GM11168 (cell line): ENCODE measurements around the gene ZNF28.
"Not testable (repeated sequence)": the region's sequence is repeated elsewhere in the genome, so short reads cannot be mapped to it uniquely, and the experiment has no call there.

Experiments
- in situ Hi-C: fragments of 300-500 bp; cut with MboI; formaldehyde crosslinking; loops from one replicate; pipeline ENCODE4 v1.12.0; 2022; ENCODE audit warnings: low sequenced_read_pairs; ENCODE audit not compliant: unreplicated experiment

The ZNF28 gene

DNA sequence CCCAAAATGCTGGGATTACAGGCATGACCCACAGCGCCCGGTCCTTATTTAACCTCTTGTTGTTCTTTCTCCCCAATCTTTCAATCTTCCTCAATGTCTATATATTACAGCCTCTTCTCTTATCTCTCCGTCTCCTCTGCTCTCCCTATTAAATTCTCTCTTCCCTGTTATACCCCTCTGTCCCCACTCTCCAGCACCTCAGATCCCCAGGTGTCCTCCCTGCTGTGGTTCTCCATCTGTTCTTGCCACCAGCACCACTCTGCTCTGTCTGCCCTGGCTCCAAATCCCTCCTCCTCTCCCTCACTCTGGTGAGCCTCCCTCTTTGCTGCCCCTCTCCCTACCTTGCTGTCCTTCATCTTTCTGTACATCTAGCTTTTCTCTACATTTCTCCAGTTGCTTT lies 35.9 kb downstream of the ZNF28 start:
- in situ Hi-C loops, result no loop called here

DNA sequence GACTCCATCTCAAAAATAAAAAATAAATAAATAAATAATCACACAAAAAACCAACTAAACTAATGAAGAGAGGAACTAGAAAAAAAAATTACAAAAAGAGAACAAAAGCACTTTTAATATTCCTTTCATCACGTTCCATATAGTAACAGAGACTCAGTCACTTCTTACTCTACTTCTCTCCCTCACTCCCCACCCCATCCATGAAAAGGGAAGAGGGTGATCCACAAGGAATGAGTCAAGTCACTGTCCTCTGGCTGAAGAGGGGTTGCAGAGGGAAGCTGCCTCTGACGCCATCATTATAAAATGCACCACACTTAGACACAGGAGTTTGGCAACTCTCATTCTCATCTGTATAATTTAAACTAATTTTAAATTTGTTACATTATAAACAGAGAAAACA lies 38.6 kb downstream of the ZNF28 start:
- in situ Hi-C loops, result not testable (repeated sequence)

DNA sequence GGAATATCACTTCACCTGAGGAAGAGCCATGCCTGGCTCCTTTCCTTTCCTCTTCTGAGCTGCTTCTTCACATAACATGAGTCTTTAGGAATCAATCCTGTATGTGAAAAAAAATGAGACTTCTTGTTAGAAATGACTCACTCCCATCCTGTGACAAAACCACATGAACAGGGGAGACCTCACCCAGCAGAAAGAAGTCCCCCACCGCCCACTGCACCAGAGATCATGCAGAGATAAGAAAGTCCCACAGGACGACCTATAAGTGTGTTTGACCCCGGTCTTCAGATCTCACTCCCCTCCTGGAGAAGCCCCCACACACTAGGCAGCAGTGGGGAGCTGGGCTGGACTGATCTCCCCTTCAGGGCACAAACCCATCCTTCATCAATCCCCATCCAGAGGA lies 42.6 kb downstream of the ZNF28 start:
- in situ Hi-C loops, result no loop called here

DNA sequence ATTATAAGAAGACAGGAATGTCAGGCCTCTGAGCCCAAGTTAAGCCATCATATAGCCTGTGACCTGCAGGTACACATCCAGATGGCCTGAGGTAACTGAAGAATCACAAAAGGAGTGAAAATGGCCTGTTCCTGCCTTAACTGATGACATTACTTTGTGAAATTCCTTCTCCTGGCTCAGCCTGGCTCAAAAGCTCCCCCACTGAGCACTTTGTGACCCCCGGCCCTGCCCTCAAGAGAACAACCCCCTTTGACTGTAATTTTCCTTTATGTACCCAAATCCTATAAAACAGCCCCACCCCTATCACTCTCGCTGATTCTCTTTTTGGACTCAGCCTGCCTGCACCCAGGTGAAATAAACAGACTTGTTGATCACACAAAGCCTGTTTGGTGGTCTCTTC lies 65.0 kb downstream of the ZNF28 start:
- in situ Hi-C loops, result not testable (repeated sequence)

DNA sequence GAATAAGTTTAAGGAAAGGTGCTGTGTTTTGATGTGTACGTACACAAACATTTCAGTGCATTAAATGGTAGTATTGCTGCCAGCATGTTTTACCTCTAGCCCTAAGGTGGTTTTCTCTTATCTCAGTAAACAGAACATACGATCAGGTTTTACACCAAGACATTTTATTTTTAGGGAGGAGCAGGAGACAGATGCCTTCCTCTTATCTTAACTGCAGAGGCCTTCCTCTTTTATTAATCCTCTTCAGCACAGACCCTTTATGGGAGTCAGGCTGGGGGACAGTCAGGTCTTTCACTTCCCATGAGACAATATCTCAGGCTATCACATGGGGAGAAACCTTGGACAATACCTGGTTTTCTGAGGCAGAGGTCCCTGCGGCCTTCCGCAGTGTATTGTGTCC lies 71.7 kb downstream of the ZNF28 start:
- in situ Hi-C loops, result no loop called here

DNA sequence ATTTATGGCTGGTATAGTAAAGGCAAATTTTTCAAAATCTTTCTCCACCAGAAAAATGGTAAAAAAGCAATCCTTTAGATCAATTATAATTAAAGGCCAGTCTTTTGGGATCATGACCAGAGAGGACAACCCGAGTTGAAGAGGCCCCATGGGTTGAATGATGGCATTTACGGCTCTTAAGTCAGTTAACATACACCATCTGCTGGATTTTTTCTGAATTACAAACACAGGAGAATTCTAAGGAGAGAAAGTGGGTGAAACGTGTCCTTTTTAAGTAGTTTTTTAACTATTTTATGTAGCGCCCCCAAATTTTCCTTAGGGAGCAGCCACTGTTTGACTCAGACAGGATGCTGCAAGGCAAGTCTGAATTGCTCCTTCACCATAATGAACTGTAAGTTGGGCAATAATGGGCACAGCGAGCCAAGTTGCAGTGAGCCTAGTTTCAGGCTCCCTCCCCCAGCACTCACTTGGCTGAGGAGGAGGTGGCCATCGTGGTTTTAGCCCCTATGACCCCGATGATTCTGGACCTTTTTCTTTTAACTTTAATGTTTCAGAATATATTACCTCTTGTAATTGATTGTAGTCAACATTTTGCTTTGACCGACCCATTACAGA lies 73.0 kb downstream of the ZNF28 start:
- in situ Hi-C loops, result no loop called here
